HG02798 (cell line): ENCODE data around the gene GBP2.

Experiments used
- ATAC-seq: cut with Tn5 transposase; IDR thresholded peaks from one replicate; pipeline ENCODE4 v1.9.1; 2021; ENCODE audit warnings: mild to moderate bottlenecking; ENCODE audit not compliant: unreplicated experiment, poor library complexity

The GBP2 gene

DNA sequence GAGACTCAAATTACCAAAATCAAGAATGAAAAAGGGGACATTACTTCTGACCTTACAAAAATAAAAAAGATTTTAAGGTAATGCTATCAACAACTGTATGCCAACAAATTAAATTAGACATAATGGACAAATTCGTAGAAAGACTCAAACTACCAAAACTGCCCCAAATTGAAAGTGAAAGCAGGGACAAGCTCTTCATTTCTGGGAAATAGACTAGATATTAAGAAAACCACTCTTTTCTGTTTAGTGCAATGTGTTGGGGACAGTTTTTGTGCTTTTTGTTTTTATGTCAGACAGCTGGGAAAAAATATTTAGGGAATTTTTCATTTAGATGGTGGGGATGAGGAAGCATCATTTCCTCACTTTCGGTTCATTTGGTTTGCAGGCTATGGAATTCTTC, 56.0 kb downstream of the GBP2 start:
- no peak for ATAC-seq

DNA sequence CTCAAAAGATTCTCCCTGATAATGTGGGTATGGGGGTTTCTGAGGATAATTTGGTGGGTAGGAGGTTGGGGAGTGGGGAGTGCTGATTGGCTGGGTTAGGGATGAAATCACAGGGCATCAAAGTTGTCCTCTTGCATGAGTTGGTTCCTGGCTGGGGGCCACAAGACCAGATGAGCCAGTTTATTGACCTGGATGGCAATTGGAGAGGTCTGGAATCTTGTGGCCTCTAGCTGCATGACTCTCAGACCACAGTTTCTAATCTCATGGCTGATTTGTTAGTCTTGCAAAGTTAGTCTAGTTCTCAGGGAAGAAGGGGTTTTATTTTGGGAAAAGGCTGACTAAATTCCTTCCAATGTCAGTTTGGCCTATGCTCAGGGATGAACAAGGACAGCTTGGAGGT, 57.6 kb downstream of the GBP2 start:
- no peak for ATAC-seq

DNA sequence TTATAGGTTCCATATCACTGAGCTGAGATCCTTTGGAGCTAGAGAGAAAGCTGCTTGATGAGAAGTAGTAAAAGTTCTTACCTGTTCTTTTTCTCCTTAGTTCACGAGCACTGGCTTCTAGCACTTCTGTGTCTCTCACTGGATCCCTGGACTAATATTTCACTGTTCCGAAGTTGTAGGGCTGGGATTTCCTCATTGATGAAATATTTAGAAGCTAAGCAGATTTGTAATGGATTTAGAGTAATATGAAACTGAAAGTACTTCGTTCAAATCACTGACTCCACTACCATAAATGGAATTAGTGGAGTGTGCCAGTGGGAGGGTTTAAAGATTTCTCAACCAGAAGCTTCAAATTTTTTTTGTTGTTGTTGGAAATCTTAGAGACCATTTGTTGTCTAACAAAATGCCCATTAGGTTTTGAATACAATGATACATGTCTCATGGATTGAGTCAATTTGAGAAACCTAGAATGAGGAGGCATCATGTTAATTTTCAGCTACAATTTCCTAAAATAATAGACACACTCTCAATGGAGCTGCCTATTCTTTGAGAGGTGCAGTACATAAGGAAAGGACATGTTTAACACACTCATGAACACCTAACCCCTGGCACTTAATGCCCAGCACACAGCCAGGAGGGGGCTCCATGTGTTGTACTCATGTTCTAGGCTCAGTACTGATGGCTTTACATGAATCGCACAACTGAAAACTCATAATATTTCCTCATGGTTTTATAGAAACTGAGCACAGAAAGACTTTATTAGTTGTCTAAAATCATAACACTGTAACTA, 60.6 kb downstream of the GBP2 start, which contains the start of gene GBP1:
GBP1 (minus strand) TSS at position 130 of the 790 bp plus-strand sequence. CDS start 1,974 bp downstream, outside the sequence.
- peak; percentile 63 for ATAC-seq

DNA sequence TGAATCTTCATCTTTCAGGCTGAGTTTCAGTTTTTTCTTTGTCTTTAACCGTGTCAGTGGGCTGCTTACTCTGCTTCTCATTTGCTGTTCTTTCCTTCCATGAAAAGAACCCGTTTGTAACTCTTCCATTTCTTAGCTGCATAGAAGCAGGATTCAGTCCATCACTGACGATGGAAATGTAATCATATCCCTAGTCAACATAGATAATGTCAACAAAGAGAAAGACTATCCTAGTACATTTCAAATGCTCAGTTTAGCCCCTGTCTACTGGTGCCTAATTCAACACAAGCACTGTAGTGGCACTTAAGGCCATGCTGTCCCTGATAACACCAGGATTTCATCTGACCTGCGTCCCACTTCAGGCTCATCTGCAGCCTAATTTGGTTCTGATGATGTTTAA, 61.3 kb downstream of the GBP2 start:
- peak; percentile 56 for ATAC-seq

DNA sequence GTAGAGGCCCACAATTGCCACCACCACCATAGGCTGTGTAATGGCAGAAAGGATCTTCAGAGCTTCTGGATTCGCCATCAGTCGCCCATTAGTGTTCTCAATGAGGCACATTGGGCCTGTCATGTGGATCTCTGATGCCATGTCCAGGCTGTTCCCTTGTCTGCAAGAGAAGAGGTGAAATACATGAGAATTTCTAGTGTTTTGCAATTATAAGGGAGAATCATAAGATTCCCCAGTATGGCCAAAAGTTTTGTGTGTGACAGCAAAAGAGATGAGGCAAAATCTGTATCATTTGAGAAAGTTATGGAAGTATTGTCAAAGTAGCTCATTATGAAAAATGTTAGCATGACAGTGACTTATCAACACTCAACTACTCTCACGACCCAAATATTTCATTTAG, 62.8 kb downstream of the GBP2 start:
- ATAC-seq: no peak

DNA sequence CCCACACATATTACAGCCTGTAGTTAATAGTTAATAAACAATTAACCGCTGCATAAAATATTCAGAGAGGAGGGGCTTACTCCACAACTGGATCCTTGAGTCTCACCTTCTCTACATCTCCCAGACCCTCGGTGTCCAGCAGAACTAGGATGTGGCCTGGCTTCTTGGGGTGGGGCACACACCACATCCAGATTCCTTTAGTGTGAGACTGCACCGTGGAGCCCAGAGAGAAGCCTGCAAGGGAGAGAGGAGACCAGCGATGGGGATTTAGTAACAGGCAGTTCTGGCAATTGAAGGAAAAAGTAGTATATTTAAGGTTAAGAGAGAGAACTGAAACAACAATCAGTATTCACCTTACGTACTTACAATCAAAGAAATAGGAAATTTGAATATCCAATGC, 65.8 kb downstream of the GBP2 start:
- ATAC-seq: no peak
